HepG2 (cell line): ENCODE results near the gene VENTX.

Experiments
- EP300 ChIP-seq, 3 experiments: sonication (generic) in 1 of 3; formaldehyde crosslinking in 1 of 3; IDR thresholded peaks; 2 replicates each; pipeline versions ENCODE4 v1.5.1 to v1.6.1; 2011 to 2020; ENCODE audit warnings: low read depth in 2 of 3, low read length in 2 of 3, borderline replicate concordance in 1 of 3, improper control_type of control experiment in 1 of 3, mild to moderate bottlenecking in 1 of 3, missing genetic modification reagents in 1 of 3, moderate library complexity in 1 of 3
- ZNF407 ChIP-seq: sonication (generic); formaldehyde crosslinking; IDR thresholded peaks from one replicate; pipeline ENCODE4 v1.5.1; 2020; ENCODE audit warnings: mild to moderate bottlenecking, missing genetic modification reagents; ENCODE audit errors: not compliant biosample characterization

GRCh38 chr10:133264461-133264860 lies 26.8 kb downstream of the VENTX start:
- TF ChIP-seq EP300 (IDR thresholded peaks at IDR 0.05; ENCODE audit: low read depth in 2 of 2, low read length in 2 of 2) (no peak), EP300 (CRISPR knock-in tag; IDR thresholded peaks at IDR 0.05; ENCODE audit: borderline replicate concordance) (no peak), ZNF407 (no peak)
